Sigmoid colon (tissue), 3 donors: ENCODE measurements around the gene TDRKH.

Experiments
- POLR2A ChIP-seq, 2 donors: fragments of 450-650 bp; IDR thresholded peaks; one replicate each; pipeline ENCODE4 v1.6.1; 2016; ENCODE audit warnings: antibody characterized with exemption in 2 of 2, mild to moderate bottlenecking in 2 of 2, moderate library complexity in 2 of 2
- TF ChIP-seq, protein P1 (sequence below), 4 experiments: fragments of 450-650 bp in 3 of 4; fragments of 200-600 bp in 1 of 4; IDR thresholded peaks; one replicate each; pipeline ENCODE4 v1.5.1; 2016 to 2019; ENCODE audit warnings: antibody characterized with exemption in 4 of 4, mild to moderate bottlenecking in 3 of 4, moderate library complexity in 2 of 4

DNA sequence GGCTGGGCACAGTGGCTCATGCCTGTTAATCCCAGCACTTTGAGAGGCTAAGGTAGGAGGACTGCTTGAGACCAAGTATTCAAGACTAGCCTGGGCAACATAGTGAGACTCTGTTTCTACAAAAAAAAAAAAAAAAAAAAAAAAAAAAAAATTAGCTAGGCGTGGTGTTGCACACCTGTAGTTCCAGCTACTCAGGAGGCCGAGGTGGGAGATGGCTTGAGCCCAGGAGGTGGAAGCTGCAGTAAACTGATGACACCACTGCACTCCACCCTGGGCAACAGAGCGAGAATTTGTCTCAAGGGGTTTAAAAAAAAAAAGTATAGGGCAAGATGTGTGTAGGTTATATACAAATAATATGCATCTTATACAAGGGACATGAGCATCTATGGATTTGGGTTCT, 2.6 kb downstream of the TDRKH start:
- TF ChIP-seq, protein P1, sequence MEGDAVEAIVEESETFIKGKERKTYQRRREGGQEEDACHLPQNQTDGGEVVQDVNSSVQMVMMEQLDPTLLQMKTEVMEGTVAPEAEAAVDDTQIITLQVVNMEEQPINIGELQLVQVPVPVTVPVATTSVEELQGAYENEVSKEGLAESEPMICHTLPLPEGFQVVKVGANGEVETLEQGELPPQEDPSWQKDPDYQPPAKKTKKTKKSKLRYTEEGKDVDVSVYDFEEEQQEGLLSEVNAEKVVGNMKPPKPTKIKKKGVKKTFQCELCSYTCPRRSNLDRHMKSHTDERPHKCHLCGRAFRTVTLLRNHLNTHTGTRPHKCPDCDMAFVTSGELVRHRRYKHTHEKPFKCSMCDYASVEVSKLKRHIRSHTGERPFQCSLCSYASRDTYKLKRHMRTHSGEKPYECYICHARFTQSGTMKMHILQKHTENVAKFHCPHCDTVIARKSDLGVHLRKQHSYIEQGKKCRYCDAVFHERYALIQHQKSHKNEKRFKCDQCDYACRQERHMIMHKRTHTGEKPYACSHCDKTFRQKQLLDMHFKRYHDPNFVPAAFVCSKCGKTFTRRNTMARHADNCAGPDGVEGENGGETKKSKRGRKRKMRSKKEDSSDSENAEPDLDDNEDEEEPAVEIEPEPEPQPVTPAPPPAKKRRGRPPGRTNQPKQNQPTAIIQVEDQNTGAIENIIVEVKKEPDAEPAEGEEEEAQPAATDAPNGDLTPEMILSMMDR (IDR thresholded peaks at IDR 0.05): no peak
- TF ChIP-seq POLR2A (IDR thresholded peaks at IDR 0.05): no peak
